CD4-positive, CD25-positive, alpha-beta regulatory T cell (primary cell): ENCODE measurements around the gene TFCP2. TPM values are rescaled to one million over a fixed set of nuclear protein-coding genes. Genes with fewer than 3 reads are reported as not detected.

Experiments
- ATAC-seq, 2 donors: fragments of 150-1000 bp; cut with Tn5 transposase; one replicate each; pipeline ENCODE4 v1.10.0; 2021; ENCODE audit warnings: low read depth in 2 of 2, moderate number of reproducible peaks in 2 of 2, moderate library complexity in 1 of 2
- DNase-seq, 3 donors: peaks; one replicate each; pipeline versions ENCODE4 v3.0.0 to v3.0.0-alpha.2; 2012 to 2022; ENCODE audit warnings: mixed read lengths in 1 of 3
- H3K27ac ChIP-seq: one replicate; pipeline ENCODE4 v1.7.0; 2013; ENCODE audit warnings: mild to moderate bottlenecking, low read length; ENCODE audit not compliant: insufficient read depth, poor library complexity, severe bottlenecking
- H3K27me3 ChIP-seq: one replicate; pipeline ENCODE4 v1.7.0; 2013; ENCODE audit warnings: low read length; ENCODE audit not compliant: control insufficient read depth, insufficient read depth
- H3K36me3 ChIP-seq: one replicate; pipeline ENCODE4 v1.7.0; 2013; ENCODE audit warnings: mild to moderate bottlenecking, low read length, moderate library complexity; ENCODE audit not compliant: control insufficient read depth, insufficient read depth
- H3K4me1 ChIP-seq: 2 replicates; pipeline ENCODE4 v1.7.0; 2013; ENCODE audit warnings: mild to moderate bottlenecking, low read length; ENCODE audit not compliant: insufficient read depth, control insufficient read depth, poor library complexity, severe bottlenecking
- H3K4me3 ChIP-seq: one replicate; pipeline ENCODE4 v1.7.0; 2013; ENCODE audit warnings: low read depth, mild to moderate bottlenecking, low read length, moderate library complexity
- H3K9me3 ChIP-seq, 2 experiments: 1 replicate in 1 of 2; 2 replicates in 1 of 2; pipeline ENCODE4 v1.7.0; 2013; ENCODE audit warnings: low read length in 2 of 2, mild to moderate bottlenecking in 1 of 2, moderate library complexity in 1 of 2; ENCODE audit not compliant: control insufficient read depth in 2 of 2
- H3K27ac Mint-ChIP-seq, 3 donors: one replicate each; pipeline ENCODE4 v1.8.0; 2020 to 2022; ENCODE audit warnings: mild to moderate bottlenecking in 3 of 3, mixed read lengths in 3 of 3, moderate library complexity in 2 of 3
- H3K27me3 Mint-ChIP-seq: one replicate; pipeline ENCODE4 v1.8.0; 2022; ENCODE audit warnings: mild to moderate bottlenecking, mixed read lengths
- H3K36me3 Mint-ChIP-seq: one replicate; pipeline ENCODE4 v1.8.0; 2020; ENCODE audit warnings: mixed read lengths
- H3K4me1 Mint-ChIP-seq, 4 donors: one replicate each; pipeline ENCODE4 v1.8.0; 2020 to 2022; ENCODE audit warnings: mixed read lengths in 4 of 4, mild to moderate bottlenecking in 1 of 4
- H3K4me3 Mint-ChIP-seq, 4 donors: one replicate each; pipeline ENCODE4 v1.8.0; 2020 to 2022; ENCODE audit warnings: mild to moderate bottlenecking in 4 of 4, mixed read lengths in 4 of 4, moderate library complexity in 3 of 4
- H3K9me3 Mint-ChIP-seq, 7 donors: one replicate each; pipeline ENCODE4 v1.8.0; 2020 to 2022; ENCODE audit warnings: mixed read lengths in 7 of 7, mild to moderate bottlenecking in 3 of 7, moderate library complexity in 2 of 7
- polyA plus RNA-seq, 4 donors: library from polyadenylated mRNA; unstranded; fragments of 300-500 nt; fragmentation: Illumina TruSeq; gene quantifications; one replicate each; pipeline ENCODE4 v1.2.3, GENCODE V29; 2021
- total RNA-seq: library from RNA; stranded (reverse); gene quantifications from one replicate; pipeline ENCODE4 v1.2.3, GENCODE V29; 2022

Gene TFCP2
- total and polyA plus RNA-seq, 5 donors from 2014 or later: 9.0 to 24.9 (median 12.0) TPM

DNA sequence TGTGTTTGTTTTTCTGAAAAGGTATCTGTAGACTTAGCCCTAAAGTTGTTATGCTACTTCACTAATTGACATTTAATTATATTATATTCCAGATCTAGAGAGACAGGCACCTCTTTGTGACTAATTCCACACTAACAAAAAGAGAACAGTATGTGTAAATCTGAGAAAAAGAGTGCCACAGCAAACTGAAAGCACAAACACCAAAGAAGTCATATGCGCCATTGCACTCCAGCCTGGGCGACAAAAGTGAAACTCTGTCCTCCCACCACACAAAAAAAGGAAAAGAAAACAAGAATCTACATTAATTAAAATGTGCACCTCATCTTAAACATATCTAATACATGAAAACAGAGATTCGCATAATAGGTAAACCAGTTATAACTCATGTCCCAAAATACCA lies 85.1 kb downstream of the TFCP2 start:
- no peaks in the 10 kb centered on the region for H3K27me3 Mint-ChIP-seq
- Histone ChIP-seq H3K36me3 (no peaks in the 10 kb centered on the region), H3K27ac (no peak overlapping the region), H3K4me3 (no peak overlapping the region), H3K9me3 (no peaks in the 10 kb centered on the region), H3K4me1 (peaks cover 8% of the 10 kb centered on the region), H3K27me3 (no peaks in the 10 kb centered on the region)
- peaks cover 5% of the 10 kb centered on the region for H3K36me3 Mint-ChIP-seq
- ATAC-seq (no peak), DNase-seq (peak in 1 of 3 donors; percentile 55)
- peaks cover 5 to 28% (median 16%) of the 10 kb centered on the region in 4 donors for H3K4me1 Mint-ChIP-seq
- H3K27ac Mint-ChIP-seq: peak overlapping the region in 2 of 3 donors; percentile 33 to 73
- no peak overlapping the region for H3K4me3 Mint-ChIP-seq
- no peaks in the 10 kb centered on the region for H3K9me3 Mint-ChIP-seq

DNA sequence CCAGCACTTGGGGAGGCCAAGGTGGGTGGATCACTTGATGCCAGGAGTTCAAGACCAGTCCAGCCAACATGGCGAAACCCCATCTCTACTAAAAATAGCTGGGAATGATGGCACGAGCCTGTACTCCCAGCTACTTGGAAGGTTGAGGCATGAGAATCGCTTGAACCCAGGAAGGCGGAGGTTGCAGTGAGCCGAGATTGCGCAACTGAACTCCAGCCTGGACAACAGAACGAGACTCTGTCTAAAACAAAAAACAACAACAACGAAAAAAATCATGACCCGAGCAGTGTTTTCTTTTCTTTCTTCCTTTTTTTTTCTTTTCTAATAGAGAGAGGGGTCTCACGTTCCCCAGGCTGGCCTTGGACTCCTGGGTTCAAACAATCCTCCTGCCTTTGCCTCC lies 86.0 kb downstream of the TFCP2 start:
- H3K27me3 ChIP-seq: no peaks in the 10 kb centered on the region
- DNase-seq (no peak), ATAC-seq (no peak)
- no peaks in the 10 kb centered on the region for H3K9me3 Mint-ChIP-seq
- H3K27me3 Mint-ChIP-seq: no peaks in the 10 kb centered on the region
- peak overlapping the region in 1 of 4 donors; percentile 60 for H3K4me3 Mint-ChIP-seq
- H3K4me1 Mint-ChIP-seq: peaks cover 11 to 32% (median 23%) of the 10 kb centered on the region in 4 donors
- no peaks in the 10 kb centered on the region for H3K36me3 ChIP-seq
- H3K27ac Mint-ChIP-seq: peak overlapping the region in 1 of 3 donors; percentile 25
- no peaks in the 10 kb centered on the region for H3K9me3 ChIP-seq
- no peak overlapping the region for H3K4me3 ChIP-seq
- H3K36me3 Mint-ChIP-seq: peaks cover 5% of the 10 kb centered on the region
- peaks cover 17% of the 10 kb centered on the region for H3K4me1 ChIP-seq
- H3K27ac ChIP-seq: no peak overlapping the region

DNA sequence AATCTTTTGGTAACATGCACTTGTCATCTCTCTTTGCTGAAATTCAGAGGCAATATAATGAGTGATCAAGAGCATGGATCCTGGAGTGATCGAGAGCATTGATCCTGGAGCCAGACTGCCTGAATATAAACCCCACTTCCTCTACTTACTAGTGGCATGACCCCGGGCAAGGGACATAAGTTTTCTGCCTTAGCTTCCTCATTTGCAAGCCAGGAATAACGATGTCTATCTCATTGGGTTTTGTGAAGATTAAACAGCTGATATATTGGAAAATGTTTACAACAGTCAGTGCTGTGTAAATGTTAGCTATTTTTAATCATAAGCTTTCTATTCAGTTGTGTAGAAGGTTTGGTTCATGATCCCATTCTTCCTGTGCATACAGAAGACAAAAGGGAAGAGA lies 87.2 kb downstream of the TFCP2 start:
- ATAC-seq (no peak), DNase-seq (no peak)
- Histone ChIP-seq H3K27ac (no peak overlapping the region), H3K4me3 (no peak overlapping the region), H3K27me3 (no peaks in the 10 kb centered on the region), H3K4me1 (peaks cover 20% of the 10 kb centered on the region), H3K9me3 (no peaks in the 10 kb centered on the region), H3K36me3 (no peaks in the 10 kb centered on the region)
- H3K36me3 Mint-ChIP-seq: peaks cover 6% of the 10 kb centered on the region
- no peaks in the 10 kb centered on the region for H3K27me3 Mint-ChIP-seq
- no peaks in the 10 kb centered on the region for H3K9me3 Mint-ChIP-seq
- peak overlapping the region in 1 of 4 donors; percentile 52 for H3K4me3 Mint-ChIP-seq
- H3K4me1 Mint-ChIP-seq: peaks cover 19 to 32% (median 31%) of the 10 kb centered on the region in 4 donors
- no peak overlapping the region for H3K27ac Mint-ChIP-seq

DNA sequence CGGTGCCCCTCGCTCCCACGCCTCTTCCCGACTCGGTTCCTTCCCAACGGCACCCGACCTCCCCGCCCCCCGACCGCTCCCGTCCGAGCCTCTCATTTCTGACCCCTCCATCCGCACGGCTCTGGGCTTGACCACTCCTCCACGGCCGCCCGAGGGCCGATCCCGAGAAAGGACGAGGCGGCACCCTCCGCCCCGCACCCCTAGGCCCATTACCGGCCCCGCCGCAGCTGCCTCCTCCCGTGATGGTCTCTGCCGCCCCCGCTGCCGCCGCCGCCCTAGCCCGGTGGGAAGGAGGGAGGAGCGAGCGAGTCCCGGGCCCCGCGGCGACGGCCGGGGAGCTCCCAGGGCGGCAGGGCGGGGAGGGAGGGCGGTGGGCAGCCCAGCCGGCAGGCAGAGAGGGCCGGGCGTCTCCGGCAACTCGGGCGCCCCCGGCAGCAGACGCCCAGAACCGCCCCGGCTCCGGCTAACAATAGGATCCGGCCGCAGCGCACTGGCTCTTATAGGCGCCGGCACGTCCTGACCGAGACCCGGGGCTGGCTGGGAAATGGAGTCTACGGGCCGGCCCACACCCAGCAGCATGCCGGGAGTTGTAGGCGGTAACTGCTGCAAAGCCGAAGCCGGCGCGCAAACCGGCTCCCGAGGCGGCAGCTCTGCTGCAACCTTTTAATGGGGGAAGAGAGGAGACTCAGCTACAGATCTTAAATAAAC lies 89.7 kb downstream of the TFCP2 start, which contains the start of gene CSRNP2:
CSRNP2 (minus strand) TSS at position 471 of the 708 bp plus-strand sequence. CDS start 7,035 bp downstream, outside the sequence.
- Histone ChIP-seq H3K36me3 (no peaks in the 10 kb centered on the region), H3K27ac (peak within 1 kb of the TSS; percentile 76), H3K4me3 (peak within 1 kb of the TSS; percentile 83), H3K27me3 (no peaks in the 10 kb centered on the region), H3K9me3 (no peaks in the 10 kb centered on the region), H3K4me1 (peaks cover 20% of the 10 kb centered on the region)
- H3K27ac Mint-ChIP-seq: peak within 1 kb of the TSS; percentile 94 to 99 (median 96)
- H3K9me3 Mint-ChIP-seq: no peaks in the 10 kb centered on the region
- H3K4me3 Mint-ChIP-seq: peak within 1 kb of the TSS; percentile 89 to 99 (median 96)
- ATAC-seq: peak; percentile 100
- DNase-seq: peak; percentile 90 to 97 (median 95)
- peaks cover 8% of the 10 kb centered on the region for H3K36me3 Mint-ChIP-seq
- H3K27me3 Mint-ChIP-seq: no peaks in the 10 kb centered on the region
- peaks cover 29 to 45% (median 36%) of the 10 kb centered on the region in 4 donors for H3K4me1 Mint-ChIP-seq

DNA sequence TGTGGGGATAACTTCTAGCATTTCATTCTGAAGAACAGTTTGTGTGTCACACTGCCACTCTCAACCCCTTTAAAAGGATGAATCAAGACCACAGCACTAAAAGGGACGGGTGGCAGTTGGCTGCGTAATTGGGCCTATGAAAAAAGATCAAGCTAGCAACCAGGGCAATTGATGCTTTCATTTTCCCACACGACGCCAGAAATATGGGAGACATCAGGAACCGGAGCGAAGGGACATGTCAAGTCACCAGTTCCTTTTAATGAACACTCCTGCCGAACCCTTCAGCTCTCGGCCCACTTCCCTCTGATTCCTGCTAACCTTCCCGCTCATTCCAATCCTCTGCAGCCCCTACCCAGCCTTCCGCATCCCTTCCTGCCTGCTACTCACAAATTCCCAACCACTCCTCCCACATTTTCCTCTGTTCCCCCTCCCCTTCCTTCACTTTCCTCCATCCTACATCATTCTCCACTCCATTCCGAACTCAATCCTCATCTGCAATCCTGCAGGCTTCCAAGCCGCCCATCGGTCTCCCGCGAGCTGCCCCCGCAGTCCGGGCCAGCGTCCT lies 90.3 kb downstream of the TFCP2 start:
- Histone ChIP-seq H3K27me3 (no peaks in the 10 kb centered on the region), H3K36me3 (no peaks in the 10 kb centered on the region), H3K27ac (peak overlapping the region; percentile 76), H3K9me3 (no peaks in the 10 kb centered on the region), H3K4me3 (peak overlapping the region; percentile 78), H3K4me1 (peaks cover 20% of the 10 kb centered on the region)
- Mint-ChIP-seq H3K9me3 (no peaks in the 10 kb centered on the region), H3K27me3 (no peaks in the 10 kb centered on the region), H3K4me1 (peaks cover 32 to 48% (median 37%) of the 10 kb centered on the region in 4 donors), H3K36me3 (peaks cover 8% of the 10 kb centered on the region), H3K4me3 (peak overlapping the region; percentile 89 to 99 (median 96)), H3K27ac (peak overlapping the region; percentile 94 to 99 (median 96))
- ATAC-seq: no peak
- peak in 2 of 3 donors; percentile 24 to 39 for DNase-seq

DNA sequence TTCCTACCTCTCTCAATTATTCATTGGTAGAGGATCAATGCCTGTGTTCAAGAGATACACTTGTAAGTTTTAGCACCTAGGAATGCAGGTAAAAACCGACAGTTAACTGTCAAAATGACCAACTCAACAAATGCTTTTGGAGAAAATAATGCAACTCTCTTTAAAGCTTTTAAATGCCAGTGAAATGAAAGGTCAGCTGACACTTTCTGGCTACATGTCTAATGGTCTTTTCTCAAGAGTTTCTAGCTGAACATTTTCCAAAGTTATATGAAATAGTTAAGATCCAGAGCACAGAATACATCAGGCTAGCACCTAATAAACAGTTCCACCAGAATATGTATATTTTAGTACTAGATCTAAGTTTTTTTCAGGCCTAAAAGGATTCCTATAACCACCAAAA lies 91.5 kb downstream of the TFCP2 start:
- Histone ChIP-seq H3K4me1 (peaks cover 20% of the 10 kb centered on the region), H3K4me3 (peak overlapping the region; percentile 18), H3K27ac (no peak overlapping the region), H3K27me3 (no peaks in the 10 kb centered on the region), H3K36me3 (no peaks in the 10 kb centered on the region), H3K9me3 (no peaks in the 10 kb centered on the region)
- peaks cover 8% of the 10 kb centered on the region for H3K36me3 Mint-ChIP-seq
- H3K4me1 Mint-ChIP-seq: peaks cover 32 to 59% (median 39%) of the 10 kb centered on the region in 4 donors
- peak overlapping the region in 2 of 3 donors; percentile 31 to 94 for H3K27ac Mint-ChIP-seq
- no peaks in the 10 kb centered on the region for H3K27me3 Mint-ChIP-seq
- no peaks in the 10 kb centered on the region for H3K9me3 Mint-ChIP-seq
- H3K4me3 Mint-ChIP-seq: peak overlapping the region; percentile 89 to 99 (median 96)
- ATAC-seq (no peak), DNase-seq (no peak)

DNA sequence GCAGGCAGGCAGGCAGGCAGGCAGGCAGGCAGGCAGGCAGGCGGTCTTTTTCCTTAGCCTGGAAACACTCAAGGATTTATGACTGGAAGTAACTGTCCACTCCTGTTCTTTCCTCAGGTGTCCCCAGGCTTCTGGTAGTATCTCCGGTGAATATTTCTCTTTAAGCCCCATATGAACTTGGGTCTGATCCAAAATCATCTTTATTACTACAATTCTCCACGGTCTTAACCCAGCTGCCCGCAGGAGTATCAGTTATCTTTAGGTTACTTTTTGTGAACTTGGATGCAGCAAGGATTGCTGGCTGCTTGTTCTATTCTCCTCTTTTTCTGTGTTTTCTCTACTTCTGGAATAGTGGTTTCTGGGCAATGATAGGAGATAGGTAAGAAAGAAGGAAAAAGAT lies 92.8 kb downstream of the TFCP2 start:
- DNase-seq (no peak), ATAC-seq (no peak)
- peak overlapping the region in 1 of 4 donors; percentile 32 for H3K4me3 Mint-ChIP-seq
- H3K4me1 Mint-ChIP-seq: peaks cover 25 to 67% (median 47%) of the 10 kb centered on the region in 4 donors
- H3K27ac ChIP-seq: no peak overlapping the region
- H3K9me3 Mint-ChIP-seq: no peaks in the 10 kb centered on the region
- no peaks in the 10 kb centered on the region for H3K27me3 Mint-ChIP-seq
- H3K27ac Mint-ChIP-seq: peak overlapping the region in 1 of 3 donors; percentile 60
- no peaks in the 10 kb centered on the region for H3K27me3 ChIP-seq
- no peaks in the 10 kb centered on the region for H3K9me3 ChIP-seq
- peaks cover 8% of the 10 kb centered on the region for H3K36me3 Mint-ChIP-seq
- H3K36me3 ChIP-seq: no peaks in the 10 kb centered on the region
- no peak overlapping the region for H3K4me3 ChIP-seq
- H3K4me1 ChIP-seq: peaks cover 20% of the 10 kb centered on the region
